ENCODE measurements around the gene TTC7B.

Gene TTC7B

DNA sequence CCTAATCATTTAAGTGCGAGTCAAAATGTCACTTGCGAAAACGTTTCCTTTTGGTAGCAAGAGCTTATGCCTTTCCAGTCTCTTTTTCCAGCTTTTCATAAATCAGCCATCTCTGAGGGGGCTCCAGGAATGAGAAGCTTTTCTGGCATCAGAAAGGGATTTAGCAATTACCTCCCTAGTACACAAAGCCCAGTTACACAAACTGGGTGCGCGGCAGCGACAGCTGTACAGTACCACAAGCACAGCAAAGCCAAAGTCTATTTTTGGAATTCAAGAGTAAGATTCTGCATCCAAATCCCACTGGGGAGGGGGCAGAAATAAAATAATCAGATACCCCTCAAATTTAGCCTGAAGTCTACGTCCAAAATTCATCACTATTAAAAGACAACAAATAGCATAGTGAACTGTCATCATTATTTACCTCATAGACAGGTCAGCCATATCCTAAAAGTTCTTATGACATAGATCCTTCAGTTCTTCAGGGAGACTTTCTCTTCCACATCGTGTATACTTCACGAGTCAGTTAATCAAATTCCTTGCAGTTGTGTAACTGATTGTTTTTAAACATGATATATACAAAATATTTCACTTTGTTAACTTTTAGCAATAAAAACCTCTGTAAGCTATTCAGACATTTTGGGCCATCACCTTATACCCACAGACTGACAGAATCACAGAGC, 150.8 kb downstream of the TTC7B start:
- no peak for DNase-seq

DNA sequence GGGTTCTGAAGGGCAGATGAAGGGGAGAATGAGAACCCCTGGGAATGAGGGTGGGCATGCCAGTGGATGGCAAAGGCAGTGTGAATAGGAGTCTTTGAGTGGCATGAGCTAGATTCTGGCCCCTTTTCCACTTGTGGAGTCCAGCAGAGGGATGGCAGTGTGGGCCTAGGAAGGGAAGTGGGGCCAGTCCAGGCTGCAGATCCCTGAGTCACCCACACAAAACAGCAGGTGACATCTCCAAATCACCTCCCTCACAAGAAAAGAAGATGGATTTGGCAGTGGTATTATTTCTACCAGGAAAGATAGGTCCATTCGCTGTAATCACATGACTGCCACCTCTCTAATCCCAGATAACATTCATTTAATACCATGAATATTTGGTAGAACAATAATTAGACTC, 151.3 kb downstream of the TTC7B start:
- DNase-seq = no peak

DNA sequence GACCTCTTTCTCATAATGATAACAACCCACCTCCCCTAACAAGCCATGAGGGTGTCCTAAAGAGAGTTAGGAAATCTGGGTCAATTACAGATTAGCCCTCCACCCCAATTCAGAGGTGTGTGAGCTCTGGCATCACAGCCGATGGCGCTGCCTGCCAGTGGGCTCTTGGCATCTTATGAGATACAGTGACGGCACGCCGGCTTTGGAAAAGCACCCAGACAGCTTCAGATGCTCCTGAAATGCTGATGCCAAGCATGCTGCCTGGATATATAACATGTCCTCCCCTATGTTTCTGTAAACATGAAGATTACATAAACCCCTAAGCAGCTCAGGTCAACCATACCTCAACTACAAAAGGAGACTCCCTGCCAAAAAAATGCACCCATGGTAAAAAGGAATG, 152.6 kb downstream of the TTC7B start:
- no peak for DNase-seq

DNA sequence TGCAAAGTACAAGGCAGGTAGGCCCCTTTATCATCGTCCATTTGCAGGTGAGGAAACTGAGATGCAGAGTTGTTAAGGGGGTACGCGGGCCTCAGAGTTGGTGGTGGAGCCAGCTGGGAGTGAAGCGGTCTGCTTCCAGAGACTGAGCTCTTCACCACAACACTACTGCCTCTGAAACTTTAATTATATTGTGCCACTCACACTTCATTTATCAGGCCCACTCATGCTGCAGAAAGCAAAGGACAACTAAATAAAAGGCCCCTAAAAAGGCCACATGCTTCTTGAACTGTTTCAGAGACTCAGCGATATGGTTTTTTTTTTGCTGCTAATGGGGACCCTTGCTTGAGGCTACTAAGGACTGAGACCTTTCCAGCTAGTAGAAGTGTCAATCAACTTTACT, 153.1 kb downstream of the TTC7B start:
- no peak for DNase-seq

DNA sequence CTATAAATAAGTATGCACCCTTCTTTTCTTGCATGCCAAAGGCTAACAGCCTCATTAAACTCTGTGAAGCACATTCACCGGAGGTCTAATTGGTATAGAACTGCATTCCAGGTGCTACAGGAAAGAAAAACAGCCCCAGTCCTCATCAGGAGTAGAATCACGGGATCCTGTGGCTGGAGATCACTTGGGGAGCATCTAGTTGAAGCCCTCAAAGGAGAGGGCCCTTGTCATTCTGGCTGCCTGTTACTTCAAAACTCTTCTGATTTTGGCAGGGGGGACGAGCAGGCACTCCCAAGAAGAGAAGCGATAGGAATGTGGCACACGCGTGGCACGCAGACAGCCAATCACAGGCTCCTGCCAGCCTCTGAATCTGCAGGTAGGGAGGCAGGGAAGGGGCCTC, 154.4 kb downstream of the TTC7B start:
- no peak for DNase-seq

DNA sequence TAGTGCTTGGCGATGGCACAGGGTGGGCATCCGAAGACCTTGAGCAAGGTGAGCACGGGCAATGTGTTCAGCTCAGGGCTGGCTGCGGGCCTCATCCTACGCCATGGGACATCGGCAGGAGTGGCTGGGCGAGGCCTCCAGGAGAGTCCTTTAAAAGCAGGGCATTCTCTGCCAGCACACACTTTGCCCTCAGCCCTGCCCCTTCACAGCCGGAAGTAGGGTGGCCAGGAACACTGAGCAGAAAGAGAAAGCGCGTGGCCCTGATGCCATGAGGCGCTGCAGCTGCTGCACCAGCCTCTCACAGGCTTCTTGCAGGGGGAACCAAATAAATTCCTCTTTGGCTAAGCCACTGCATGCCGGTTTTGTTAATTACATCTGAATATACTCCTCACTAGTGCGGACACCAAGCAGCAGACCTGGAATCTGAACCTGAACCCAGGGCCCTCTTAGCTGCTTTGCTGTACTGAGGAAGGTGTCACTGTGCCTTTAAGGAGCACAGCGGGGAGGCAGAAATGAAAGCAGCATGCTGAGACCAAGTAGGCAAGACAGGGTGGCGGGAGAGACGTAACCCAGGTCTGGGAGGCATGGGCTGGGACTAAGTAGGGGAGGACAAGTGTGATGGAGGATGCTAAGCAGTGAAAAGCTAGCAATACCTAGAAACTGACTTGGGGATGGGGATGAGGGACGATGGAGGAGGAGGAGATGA, 155.2 kb downstream of the TTC7B start:
- peak; percentile 25 for DNase-seq

DNA sequence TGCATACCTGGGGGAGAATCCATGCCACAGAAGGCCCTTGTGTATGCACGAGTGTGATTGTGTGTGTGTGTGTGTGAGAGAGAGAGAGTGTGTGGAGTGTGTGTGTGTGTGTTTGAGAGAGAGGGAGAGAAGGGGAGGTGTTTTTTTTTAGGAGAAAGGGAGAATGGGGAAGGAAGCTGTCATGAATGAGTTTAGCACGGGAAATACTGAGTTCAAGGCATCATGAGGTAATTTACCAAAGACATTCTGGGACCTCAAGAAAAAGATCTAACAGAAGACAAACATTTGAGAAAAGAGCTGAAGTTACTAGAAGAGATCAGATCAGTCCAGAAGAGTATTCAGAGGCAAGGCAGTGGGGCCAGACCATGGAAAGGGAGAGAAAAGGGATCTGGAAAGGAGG, 157.1 kb downstream of the TTC7B start:
- DNase-seq = peak; percentile 29

DNA sequence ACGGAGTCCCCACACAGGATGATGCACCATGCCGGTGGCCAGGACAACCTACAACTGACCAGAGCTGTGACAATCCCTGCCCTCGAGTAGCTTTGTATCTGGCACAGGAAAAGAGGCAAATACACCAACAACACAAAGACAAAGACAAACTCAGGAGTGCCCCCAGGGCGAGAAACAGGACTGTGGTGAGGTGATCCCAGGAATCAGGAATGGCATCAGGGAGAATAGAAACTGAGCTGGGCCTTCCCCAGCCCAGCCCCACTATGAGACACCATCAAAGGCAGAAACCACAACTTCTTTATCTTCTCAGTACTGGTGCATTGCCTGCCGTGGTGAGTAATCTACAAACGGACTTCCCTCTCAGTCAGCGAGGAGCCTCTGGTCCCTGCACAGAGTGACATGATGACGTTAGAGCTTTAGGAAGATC, 157.7 kb downstream of the TTC7B start:
- peak; percentile 93 for DNase-seq

DNA sequence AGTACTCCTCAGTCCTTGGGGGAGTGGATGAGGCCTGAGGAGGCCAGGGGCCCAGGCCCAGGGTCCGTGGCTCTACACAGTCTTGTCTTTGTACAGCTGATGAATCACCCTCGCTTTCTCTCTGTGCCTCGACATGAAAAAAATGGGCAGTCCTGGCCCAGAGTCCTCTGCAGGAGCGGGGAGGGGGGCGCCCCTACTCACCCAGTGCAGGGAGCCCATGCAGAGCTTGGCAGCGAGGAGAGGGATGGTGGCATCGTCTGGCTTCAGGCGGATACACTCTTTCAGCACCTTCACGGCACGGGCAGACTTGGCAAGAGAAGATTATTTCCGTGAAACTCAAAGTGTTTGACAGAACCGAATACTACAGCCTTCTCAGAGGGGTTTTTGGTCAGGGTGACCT, 159.3 kb downstream of the TTC7B start:
- no peak for DNase-seq

DNA sequence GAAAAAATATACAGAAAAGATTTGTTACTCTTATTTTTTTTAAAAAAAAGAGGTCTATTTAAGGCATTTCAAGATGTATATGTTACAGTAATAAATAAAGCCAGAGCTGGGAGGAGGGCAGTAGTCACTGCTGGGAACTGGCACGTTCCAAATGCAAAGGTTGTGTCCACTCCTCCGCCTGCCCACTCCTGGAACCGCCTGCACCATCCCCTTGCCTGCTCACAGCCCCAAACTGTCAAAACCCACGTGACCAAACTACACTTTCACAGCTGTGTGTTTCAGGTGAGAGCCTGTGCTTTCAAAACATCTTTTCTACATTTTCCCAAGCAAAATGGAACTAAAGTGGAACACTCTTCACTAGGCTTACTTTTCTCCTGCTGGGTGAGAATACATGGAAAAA, 160.4 kb downstream of the TTC7B start:
- DNase-seq = no peak

DNA sequence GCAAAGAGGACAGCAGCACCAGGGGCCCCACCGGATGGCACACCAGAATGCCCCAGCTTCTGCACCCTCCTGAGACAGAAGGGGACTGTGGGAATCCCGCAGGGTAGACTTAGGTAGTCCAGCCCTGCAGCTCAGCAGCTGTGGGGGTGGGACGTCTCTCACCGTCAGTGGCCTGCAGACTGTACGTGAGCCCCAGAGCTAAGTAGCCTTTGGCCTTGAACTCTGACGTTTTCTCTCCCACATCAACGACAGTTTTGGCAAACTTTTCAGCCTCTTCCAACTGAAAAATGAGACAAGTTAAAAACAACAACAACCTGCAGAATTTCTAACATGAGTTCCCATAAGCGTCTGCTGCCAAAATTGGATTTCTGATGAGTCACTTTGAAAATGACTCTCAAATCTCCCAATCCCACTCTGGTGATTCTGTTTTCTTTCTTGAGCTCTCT, 161.4 kb downstream of the TTC7B start:
- no peak for DNase-seq

DNA sequence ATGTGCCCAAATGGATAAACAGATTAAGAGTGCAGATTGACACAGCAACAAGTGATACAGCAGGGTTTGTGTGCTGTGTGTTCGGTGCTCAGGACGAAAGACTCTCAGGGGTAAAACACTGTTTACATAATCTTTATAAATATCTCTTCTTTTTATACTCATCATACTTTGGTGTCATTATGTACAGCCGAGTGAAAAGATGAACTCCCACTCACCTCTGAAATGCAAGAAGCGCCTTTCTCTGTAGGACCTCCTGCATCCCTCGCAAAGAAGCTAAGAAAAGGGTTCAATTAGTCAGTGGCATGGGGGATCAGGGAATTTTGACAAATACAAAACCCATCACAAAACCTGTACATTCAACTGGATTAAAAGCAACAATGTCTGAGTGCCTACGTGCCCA, 163.6 kb downstream of the TTC7B start:
- no peak for DNase-seq

DNA sequence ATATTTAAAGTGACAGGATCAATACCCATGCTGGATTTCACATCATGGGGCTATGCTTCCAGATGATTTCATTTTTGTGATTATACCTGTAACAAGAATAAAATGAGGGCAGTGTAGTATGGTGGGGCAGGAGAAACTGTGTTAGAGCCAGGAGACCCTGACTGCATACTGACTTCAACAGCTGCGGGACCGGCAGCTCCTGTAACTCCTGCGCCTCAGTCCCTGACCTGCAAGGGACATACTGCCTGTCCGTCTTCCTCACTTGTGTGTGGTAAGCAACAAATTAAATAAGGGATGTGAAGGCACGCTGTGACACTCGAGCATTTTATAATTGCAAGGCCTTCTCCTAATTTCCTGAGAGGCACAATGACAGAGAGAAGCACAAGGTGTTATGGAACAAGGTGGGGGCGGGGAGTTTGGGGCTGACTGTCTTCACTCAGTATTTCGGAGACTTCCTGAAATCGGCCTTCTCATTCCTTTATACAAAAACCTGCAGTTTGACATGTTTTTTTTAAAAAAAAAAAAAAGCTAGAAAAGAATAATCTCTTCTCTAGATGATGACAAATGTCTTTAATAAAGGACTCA, 164.2 kb downstream of the TTC7B start:
- DNase-seq = no peak

DNA sequence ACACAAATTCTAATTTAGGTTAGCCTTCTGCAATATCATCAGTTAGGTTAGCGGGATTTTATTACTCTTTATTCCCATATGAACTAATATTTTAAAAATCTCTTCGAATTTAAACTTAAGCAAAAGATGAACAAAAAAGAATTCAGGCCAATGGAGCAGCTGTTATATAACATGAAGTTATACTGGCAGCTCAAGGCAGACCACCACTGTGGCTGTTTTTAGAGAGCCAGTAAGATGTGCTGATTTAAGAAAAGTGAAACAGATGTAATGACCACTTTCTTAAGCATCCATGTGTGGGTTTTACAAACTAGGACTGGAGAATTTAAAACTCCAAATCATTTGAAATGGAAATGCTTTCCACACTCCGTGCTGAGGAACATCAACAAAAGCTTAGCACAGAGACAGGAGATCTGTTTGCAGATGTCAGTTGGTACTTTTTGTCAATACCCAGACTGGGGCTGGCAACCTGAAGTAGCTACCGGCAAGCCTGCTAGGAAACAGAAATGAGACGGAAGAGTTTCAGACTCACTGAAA, 164.9 kb downstream of the TTC7B start:
- DNase-seq = no peak

DNA sequence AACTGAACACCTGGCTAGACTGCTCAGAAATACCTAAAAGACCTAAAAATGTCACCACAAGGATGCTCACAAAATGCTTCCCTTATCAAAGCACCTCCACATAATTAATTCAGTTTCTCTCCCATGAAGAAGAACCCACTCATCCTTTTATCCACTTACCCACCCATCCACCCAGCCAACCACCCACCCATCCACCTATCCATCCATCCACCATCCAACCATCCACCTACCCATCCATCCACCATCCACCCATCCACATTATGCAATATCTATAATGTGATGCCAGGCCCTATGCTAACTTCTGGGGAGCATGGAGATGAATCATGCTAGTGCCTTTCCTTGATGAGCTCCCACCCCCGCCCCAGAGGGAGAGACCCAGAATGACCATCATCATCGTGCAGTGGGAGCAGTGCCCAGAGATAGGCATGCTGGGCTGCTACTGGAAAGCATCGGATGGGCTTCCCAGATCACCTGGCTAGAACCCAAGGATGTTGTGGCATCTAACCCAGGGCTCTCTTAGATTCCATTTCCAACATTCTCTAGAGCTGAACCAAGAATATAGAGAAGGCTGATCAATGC, 166.6 kb downstream of the TTC7B start:
- DNase-seq = no peak

DNA sequence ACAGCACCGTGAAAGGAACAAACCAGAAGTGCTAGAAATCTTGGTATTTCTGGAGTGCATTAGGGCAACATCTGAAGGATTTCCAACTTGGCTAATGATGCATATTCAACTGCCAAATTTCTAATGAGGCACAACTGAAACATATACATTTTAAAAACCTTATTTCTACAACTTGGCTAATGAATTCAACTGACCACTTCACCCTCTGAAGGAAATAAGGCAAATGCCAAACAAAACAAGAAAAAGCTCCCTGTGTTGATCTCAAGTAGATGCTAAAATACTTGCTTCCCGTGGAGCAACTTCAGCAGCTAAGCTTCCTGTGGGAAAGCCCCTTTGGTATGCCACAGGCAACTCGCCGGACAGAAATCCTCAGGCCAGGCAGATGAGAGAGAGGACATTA, 167.1 kb downstream of the TTC7B start:
- no peak for DNase-seq

DNA sequence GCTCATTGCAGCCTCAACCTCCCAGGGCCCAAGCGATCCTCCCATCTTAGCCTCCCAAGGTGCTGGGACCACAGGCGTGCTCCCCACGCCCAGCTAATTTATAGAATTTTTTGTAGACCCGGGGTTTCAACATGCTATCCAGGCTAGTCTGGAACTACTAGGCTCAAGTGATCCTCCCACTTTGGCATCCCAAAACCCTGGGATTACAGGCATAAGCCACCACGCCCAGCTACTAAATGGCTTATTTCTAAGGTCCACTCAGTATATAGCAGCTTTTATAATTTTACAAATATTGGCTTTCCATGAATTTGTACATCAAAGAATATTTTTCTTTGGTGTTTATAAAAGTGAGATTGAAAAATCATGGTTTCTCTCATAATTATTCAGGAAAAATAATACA, 167.8 kb downstream of the TTC7B start:
- no peak for DNase-seq

DNA sequence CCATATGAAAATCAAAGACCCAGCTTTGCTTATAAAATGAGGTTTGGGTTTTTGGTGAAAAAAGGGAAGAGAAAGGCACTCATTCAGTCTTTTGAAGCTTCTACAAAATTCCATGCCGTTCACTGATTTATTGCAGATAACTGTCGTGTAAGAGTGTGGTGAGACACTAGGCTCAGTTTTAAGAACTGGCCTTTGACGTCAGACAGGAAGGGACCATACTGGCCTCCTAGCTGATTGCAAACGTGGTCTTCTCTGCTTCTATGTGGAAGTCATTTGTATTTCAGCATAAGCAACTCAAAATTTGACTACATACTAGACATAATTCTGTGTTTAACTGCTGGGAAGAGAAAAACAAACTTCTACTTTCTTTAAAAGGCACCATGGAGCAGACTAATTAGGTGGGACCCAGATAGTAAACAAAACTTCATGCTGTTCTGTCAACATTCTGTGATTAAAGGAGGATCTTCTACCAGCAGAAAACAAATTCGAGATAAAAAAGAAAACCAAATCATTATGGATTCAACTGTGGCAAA, 168.7 kb downstream of the TTC7B start:
- peak; percentile 79 for DNase-seq

DNA sequence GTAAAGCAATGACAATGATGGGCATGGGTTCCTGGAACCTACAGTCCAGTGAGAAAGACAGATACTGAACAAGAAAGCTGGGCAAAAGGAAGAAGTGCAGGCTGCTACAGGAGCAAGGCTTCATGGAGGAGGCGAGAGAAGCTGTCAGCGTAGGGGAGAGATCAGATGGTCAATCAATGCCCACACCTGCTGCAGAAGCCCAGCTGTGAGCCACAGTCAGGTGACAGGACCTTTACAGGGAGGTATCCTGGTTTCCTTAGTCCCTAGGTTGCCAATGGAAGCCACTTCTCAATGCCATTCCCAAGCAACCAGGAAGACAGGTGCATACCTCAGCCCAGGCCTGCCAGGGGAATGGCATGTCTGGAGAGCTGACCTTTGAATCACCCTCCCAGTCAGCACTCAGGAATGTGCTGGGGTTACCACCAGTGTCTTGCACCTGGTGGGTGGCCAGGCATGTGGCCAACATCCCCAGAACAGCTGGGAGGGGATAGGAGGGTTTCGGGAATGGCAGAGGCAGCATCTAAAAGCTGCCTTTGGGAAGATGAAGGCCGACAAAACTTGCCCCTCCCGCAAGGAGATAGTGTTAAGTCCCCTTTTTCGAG, 170.3 kb downstream of the TTC7B start:
- no peak for DNase-seq

DNA sequence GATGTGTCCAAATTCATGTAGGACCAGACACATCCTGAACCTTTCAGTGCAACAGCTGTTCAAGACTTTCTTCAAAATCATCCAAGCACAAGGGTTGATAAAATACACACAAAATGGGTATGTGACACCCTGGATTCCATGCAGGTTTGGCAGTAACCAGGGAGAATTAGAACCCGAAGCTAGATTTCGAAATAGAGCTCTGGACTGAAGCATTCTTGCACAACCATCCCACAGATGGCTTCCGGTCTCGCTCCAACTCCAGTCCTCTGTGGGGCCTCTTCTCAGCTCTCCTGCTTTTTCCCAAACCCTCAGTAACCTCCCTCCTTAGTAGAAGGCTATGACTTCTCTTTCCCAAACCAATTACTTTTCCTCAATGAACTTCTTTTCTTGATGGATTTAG, 171.3 kb downstream of the TTC7B start:
- peak; percentile 53 for DNase-seq

DNA sequence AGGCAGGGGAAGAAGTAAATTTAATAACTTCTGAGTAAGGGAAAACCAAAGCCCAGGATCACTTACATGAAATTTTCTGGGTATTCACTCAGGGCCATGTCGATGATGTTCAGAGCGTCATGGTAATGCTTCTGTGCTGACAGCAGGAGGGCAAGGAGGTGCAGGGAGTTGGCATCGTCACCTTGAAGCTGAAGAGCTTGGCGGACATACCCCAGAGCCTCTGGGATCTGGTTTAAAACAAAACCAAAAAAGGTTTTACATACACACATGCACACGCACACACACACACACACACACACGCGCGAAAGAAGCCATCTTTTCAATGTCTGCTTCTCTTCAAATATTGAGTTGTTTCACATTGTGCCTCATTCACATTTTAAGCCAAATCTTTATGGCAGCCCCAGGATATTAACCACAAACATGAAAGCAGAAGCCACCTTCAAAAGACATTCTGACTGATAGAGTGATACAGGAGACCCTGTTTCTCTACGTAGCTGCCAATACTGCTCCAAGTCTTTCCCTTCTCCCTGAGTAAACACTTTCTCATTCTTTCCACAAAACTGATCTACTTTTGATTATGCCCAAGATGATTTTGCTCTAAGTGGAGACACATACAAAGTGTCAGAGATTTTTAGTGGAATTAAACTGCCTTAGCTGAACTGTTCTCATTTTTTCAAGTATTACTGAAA, 172.1 kb downstream of the TTC7B start:
- DNase-seq = no peak

DNA sequence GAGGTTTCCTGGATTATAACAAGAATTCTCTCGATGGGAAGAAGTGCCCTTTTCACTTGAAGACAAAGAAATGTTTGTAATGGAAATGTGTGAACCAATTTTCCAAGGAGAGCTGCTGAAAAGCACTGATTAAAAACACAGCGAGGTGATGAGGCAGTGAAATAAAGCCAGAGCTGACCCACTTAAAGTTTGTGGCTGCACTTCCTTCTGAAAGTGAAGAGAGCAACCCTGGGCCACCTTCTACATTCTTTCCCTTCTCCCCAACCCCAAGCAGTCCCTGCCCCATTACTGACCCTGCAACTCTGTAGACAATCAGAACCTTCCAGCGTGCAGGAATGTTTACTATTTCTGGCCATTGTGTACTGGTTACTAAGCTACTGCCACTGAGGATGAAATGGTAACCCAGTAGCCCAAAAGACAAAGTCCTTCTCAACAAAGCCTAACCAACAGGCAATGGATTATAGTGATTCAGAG, 173.9 kb downstream of the TTC7B start:
- no peak for DNase-seq
